Left lobe of liver (tissue), 2 donors: Measurements from ENCODE around the gene TSPAN4. TPM values are rescaled to one million over a fixed set of nuclear protein-coding genes. Genes with fewer than 3 reads are reported as not detected.
A peak's percentile ranks its signal among the peaks of the same experiment; 100 is the strongest.

Source experiments
- ATAC-seq: fragments of 200-7000 bp; cut with Tn5 transposase; one replicate; pipeline ENCODE4 v1.9.1; 2020; ENCODE audit warnings: mild to moderate bottlenecking, moderate library complexity
- DNase-seq: peaks from one replicate; pipeline ENCODE4 v3.0.0-alpha.2; 2020; ENCODE audit warnings: low spot score
- total RNA-seq: library from RNA; stranded (reverse); gene quantifications from one replicate; pipeline ENCODE4 v1.2.1, GENCODE V29; 2021
- donor health status: DM: no; HTN: no; CAD: no; lungs with moderate emphysema.
- donor health status: DM: no; HTN: yes; CAD: no.

Gene TSPAN4
- total RNA-seq, 1 donor from 2014 or later = 17.1 TPM

DNA sequence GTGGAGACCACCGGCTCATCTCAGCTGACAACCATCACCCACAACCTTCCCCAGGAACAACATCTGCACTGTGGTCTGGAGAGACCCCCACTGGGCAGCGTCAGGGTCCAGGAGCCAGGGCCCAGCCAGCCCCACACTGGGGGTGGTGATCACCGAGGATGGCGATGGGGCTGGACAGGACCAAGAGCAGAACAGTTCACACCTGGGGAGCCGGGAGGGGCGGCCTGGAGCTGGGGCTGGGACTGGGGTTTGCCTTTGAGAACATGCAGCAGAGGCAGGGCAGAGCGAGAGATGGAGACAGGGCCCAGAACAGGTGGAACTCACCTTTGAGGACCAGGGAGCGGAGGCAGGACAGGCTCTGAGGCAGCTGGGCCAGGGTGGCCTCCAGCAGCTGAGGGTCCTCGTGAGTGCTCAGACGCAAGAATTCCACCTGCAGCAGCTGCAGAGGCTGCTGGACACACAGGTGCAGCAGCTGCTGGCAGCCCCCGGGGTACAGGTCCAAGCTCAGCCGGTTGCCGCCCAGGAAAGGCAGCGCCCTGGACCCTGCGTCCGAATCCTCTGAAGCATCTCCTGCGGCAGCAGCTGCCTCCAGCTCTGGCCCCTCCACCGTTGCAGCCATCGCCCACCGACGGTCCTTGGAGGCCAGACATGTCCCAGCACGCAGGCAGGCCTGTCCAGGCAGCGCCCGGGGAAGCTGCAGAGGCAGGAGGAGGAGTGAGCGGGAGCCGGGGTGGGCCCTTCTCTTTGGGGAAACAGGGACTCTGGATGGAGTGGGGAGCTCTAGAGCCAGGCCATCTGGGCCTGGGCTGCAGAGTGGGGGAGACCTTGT is 38.7 kb upstream of the TSPAN4 start:
- ATAC-seq (no peak), DNase-seq (no peak)

DNA sequence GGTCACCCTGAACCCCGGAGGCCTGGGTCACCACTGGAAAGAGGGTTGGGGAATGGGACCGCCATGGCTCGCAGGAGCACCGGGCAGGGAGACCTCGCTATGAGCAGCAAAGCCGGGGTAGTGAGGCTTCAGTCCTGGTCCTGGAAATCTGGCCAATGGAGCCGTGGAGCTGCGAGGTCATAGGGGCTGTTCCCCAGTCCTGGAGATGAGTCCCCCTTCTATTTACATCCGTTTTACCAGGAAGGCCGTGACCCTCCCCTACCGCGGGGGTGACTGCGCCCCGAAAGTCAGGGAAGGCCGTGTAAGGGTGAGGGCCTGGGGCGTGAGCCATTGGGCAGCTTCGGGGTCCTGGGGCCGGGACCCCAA is 38.1 kb upstream of the TSPAN4 start:
- no peak for DNase-seq
- no peak for ATAC-seq

DNA sequence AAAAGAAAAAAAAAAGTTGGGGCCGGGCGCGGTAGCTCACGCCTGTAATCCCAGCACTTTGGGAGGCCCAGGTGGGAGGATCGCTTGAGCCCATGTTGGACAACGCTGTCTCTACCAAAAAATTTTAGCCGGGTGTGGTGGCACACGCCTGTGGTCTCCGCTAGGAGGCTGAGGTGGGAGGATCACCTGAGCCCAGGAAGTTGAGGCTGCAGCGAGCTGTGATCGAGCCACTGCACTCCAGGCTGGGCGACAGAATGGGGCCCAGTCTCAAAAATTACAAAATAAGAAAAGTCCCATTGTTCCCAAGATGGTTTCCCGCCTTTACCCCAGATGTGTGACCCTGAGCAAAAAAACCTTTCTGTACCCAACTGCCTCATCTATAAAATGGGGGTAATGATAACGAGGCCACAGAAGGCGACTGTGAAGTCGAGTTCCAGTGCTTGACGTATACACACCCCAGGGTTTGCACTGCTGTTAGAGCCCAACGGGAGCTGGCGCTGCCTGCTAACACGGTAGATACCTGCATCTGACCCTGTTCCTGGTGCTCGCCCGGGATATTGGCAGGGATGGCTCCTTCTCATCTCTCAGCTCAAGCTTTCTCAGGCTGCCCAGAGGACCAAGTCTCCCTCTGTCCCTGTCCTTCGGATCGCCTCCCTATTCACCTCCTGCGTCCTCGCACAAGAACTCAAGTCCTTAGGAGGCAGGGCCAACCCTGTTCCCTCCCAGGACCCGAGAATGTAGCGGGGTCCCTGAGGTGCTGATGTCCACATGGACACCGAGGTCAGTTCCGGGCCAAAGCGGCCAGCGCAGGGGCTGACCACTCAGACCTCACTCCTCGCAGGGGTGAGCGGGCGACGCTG is 34.0 kb upstream of the TSPAN4 start:
- no peak for DNase-seq

DNA sequence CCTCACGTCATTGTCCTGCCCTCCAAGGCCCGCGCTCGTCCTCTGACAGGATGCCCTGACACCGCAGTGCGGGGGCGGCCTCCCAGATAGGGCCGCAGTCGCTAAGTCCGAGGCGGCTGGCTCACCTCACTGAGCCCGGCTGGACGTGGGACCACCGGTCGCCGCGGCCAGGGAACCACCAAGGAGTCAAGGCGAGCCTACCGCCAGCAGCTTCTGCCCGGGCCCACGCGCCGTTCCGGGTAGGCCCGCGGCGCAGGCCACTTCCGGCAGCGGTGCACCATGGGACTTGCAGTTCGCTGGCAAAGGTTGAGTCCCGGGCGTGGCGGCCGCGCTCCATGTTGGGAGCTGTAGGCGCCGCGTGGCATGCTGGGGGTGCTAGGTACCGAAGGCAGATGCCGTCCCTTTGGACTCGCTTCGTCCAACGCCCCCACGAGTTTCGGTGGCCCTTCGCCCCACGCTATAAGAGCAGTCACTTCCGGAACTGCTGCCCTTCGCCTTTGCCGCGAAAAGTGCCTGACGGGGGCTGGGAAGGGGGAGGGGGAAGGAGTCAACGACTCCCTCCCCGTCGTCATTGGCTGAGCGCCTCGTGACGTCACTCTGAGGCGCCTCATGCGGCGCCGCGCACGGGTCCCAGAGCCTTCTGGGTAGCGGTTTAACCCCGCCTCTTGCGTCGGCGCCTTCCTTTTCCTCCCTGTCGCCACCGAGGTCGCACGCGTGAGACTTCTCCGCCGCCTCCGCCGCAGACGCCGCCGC is 33.2 kb upstream of the TSPAN4 start, which contains the start of gene RPLP2:
Gene RPLP2 (plus strand): TSS at position 681 of the 753 bp plus-strand sequence. CDS start 268 bp downstream, outside the sequence.
- ATAC-seq = peak; percentile 85
- DNase-seq = peak; percentile 98

More for the DNA sequence above, 34.0 kb upstream of the TSPAN4 start:
- ATAC-seq = no peak

DNA sequence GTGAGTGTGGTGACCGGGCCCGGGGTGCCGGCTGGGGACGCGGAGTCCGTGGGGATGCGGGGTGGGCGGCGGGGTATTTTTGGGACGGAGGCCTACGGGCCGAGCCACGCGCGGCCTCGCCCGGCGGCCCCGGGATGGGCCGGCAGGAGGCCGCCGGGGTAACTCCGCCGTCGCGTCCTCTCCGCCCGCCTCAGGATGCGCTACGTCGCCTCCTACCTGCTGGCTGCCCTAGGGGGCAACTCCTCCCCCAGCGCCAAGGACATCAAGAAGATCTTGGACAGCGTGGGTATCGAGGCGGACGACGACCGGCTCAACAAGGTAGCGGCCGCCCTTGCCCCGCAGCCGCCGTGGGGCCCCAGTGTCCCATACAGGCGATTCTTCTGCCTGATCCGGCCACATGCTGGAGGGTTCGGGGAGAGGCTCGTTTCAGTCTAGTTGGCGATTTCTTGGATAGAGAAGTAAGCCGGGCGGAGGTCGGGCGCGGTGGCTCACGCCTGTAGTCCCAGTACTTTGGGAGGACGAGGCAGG is 32.5 kb upstream of the TSPAN4 start:
- peak; percentile 4 for ATAC-seq
- DNase-seq = no peak

DNA sequence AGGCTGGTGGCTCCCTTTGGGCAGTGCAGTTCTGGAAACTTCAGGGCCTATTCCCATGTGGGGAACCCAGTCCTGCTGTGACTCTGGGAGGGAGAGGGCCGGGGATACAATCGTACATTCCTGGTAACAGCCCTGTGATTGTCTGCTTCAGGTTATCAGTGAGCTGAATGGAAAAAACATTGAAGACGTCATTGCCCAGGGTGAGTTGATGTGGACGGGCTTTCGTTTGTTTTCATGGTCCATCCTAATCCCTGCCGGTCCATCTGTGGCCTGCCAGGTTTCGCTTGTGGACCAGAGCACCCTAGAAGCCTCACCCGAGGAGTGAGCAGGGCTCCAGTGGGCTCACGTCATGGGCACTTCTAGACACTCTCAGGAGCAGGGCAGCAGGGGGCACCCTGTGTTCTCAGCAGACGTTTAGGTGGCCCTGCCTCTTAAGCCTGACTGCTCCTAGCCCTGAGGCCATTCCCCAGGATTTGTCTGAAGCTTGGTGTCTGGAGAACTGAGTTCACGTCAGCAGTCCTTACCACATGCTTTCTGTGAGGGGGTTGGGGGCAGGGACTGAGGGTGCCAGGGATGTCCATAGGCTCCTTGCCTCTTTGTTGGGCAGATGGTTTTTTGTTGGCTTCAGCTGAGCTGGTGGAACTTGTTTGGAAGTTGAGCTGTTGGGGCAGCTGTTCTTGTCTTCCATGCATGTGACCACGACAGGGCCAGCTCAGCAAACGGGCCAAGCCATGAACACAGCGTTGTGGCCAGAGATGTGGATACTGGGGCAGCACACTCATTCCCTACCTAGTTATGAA is 31.0 kb upstream of the TSPAN4 start:
- DNase-seq (no peak), ATAC-seq (no peak)

DNA sequence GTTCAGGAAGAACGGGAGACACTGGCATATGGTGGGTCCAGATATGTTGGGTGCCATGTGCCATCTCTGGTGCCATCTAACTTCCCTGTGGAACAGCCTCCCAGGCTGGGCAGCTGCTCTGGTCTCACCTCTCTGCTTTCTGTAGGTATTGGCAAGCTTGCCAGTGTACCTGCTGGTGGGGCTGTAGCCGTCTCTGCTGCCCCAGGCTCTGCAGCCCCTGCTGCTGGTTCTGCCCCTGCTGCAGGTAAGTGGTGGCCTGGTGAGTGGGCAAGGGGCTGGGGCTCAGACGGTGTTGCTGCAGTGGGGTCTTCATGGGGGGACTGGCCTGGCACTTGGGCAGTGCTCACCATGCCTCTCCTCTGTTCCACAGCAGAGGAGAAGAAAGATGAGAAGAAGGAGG is 30.3 kb upstream of the TSPAN4 start:
- DNase-seq (no peak), ATAC-seq (no peak)

DNA sequence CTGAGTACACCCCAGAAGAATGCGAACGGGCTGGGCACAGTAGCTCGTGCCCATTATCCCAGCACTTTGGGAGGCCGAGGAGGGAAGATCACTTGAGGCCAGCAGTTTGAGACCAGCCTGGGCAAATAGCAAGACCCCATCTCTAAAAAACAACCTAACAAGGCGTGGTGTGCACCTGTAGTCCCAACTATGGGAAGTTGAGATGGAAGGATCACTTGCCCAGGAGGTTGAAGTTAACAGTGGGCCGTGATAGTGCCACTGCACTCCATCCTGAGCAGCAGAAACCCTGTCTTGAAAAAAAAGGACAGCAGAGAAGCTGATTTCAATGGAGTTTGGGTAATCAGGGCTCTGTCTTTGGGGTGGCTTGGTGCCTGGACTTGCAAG is 29.6 kb upstream of the TSPAN4 start:
- DNase-seq (no peak), ATAC-seq (no peak)

DNA sequence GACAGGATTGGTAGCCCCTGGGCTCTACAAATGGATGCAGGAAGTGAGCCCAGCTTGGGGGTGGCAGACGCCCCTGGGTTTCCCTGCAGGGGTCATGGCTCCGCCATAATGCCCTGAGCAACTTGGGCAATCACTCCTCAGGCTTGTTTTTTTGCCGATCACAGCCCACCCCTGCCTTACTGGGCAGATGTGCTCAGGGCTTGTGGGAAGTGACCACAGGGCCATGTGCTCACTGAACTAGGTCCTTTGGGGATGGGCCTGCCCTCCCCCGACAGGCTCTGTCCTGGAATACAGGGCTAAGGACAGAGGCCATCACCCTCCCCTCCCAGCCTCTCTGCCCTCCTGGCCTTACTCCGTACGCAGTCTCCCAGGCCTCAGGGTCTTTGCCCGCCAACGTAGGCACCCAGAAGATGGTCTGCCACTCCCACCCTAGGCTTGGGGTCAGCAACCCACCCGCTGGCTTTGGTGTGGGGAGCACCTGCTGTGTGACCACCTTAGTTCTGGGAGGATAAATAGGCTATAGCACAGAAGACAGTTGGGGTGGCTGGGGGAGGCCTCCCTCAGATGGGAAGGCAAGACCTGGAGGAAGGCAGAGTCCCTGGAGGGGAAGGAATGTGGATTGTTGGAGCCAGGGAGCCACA is 29.1 kb upstream of the TSPAN4 start:
- ATAC-seq = no peak
- DNase-seq = no peak

DNA sequence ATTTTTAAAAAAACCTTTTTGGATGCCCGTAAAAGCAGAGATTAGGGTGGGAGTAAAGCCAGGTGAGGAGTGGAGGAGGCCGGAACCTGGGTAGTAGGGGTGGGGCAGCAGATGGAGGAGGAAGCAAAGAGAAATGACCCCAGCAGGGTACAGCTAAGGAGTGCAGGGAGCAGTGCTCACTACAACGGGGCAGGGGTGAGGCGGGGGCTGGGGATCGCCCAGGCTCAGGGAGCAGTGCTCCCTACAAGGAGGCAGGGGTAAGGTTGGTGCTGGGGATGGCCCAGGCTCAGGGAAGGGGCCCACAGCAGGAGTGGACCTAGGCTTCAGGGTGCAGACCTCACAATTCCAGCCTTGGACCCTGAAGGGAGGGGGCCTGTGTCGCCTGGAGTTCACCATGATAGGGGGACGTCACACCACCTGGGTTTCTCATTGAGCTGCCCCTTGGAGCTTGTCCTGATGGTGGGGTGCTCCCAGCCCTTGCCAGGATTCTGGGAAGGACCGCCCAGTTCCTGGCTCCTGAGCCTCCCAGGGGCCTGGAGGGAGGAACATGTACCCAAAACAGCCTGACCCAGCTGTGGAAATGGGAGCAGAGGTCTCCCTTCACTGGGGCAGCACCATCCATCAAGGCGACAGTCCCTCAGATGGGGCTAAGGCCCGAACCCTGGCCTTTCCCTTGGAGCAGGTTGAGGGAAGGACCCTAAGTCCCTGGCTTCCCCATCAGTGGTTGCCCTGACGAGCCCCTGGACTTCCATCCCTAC is 26.8 kb upstream of the TSPAN4 start:
- ATAC-seq (no peak), DNase-seq (no peak)

DNA sequence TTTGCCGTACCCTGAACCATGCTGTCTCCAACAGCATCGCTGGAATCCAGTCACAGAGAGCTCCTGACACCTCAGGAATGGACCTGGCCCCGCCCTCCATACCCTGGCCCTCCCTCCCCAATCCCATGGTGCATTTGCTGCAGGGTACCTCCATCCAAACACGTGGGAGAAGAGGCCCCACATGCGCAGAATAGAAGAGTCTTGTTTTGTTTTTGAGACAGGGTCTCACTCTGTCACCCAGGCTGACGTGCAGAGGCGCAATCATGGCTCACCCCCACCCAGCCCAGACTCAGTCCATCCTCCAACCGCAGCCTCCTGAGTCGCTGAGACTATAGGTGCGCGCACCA is 26.2 kb upstream of the TSPAN4 start:
- ATAC-seq (no peak), DNase-seq (no peak)

DNA sequence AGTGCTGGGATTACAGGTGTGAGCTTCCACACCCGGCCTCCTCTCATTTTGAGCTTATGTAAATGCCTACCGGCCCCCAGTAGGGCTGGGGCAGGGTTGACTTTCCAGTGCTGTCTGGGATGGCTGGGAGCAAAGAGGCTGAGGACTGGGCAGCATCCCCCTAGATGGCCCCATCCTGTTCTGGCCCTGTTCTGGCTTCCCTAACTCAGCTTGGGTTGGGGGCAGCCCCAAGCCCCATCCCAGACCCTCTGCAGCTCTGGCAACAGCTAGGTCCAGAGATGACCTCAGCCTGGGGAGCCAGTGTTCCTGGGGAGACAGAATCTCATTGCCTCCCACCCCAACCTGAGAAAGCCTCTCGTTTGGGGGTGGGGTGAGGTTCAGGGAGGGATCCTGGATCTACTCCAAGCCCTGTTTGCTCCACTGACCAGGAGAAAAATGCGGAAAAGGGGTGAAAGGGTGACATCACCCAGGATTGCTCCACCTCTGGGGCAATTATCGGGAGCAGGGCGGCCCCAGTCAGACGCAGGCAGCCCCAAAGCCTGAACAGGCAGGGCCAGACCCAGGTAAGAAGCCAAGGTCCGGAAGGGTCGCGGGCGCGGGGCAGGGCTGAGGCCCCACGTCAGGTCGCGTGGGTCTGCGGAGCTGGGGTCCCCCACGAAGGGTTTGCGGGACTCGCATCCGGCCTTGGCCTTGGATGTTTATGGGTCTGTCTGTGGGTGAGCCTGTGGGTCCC is 24.1 kb upstream of the TSPAN4 start, which contains the start of gene PNPLA2:
Gene PNPLA2 (plus strand): TSS at position 519 of the 733 bp plus-strand sequence. CDS start 805 bp downstream, outside the sequence.
- DNase-seq (no peak), ATAC-seq (no peak)

DNA sequence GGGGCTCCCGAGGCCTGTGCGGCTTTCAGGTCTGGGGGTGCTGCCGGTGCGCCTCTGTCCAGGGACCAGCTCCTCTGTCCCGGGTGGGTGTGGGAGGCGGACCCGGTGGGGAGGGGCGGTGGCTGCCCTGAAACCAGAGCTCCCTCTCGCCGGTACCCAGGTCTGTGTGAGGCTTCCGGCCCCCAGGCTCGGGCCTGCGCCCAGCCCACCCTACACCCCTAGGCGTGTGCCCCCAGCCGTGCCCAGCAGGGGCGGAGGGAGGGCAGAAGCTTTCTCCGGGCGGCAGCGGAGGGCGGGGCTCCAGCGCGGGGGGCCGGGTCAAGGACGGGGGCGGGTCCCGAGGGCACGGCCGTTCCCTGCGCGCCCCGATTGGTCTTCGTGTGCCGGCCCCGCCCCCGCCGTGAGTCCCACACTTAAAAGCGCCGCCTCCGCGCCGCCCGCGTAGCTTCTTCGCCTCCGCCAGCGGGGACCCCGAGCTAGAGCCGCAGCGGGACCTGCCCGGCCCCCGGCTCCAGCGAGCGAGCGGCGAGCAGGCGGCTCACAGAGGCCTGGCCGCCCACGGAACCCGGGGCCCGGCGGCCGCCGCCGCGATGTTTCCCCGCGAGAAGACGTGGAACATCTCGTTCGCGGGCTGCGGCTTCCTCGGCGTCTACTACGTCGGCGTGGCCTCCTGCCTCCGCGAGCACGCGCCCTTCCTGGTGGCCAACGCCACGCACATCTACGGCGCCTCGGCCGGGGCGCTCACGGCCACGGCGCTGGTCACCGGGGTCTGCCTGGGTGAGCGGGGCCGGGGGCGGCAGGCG is 23.3 kb upstream of the TSPAN4 start:
- DNase-seq (peak; percentile 94), ATAC-seq (peak; percentile 77)

DNA sequence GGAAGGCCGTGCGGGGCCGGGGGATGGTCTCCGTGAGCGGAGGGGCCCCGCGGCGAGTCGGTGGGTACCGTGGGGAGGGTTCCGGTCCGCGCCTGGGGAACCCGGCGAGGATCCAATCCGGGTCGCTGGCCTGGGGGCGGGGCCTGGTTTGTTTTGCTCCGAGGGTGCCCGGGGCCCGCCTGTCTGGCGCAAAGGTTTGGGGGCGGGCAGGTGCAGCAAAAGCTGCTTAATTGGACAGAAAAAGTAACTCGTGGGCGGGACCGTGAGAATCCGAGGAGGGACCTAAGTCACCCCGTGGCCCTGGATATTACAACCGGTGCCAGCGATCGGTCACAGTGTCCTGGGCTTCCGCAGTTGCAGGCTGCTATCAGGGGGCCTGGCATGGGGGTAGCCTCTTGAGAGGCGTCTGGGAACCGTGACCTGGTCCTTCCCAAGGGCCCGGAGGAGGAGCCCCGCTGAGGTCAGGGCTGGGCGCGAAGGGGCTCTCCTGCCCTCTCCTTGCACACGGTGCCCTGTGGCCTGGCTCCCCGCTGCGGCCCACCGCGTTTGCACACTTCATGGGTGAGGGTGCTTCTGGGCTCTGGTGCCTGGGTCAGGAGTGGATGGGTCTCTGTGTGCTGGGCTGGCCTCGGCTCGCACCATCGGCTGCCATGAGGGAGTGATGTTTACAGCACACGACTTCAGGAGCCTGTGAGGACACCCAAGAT is 22.6 kb upstream of the TSPAN4 start:
- peak; percentile 70 for ATAC-seq
- DNase-seq = peak; percentile 98

DNA sequence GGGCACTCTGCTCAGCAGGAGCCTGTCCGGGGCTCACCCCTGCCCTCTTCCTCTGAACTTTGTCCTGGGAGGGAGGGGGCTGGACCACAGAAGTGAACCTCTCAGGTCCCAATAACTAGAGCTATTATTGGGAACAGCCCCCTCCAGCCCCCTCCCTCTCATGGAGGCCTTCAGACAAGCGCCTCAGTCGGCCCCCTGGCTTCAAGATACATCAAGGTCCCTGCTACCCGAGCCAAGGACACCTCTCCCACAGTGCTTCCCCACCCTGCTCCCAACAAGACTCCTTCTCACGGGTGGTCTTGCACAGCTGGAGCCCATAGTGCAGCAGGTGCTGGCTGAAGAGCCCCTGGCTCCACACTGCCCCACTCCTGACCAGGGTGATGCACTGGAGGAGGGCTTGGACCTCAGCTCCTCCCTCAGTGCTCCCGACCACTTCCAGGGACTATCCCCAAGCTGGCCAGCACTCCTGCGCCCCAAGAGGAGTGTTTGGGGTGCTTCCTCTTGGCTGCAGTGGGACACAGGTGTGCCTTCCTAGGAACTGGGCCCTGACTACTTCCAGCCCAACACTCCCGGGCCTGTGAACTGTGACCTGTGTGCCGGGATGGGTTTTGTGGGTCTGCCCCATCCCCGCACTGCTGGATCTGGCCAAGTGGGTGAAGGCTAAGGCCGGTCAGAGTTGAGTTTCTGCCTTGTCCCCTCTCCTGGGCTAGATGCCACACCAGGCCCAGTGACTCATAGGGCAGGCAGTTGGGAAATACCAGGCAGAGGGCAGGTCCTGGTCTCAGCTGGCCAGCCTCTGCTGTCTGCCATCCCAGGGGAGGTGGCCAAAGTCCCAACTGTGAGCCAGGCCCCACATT is 21.8 kb upstream of the TSPAN4 start:
- peak; percentile 98 for DNase-seq
- peak; percentile 57 for ATAC-seq
